Bone marrow (tissue), 2 donors: ENCODE measurements around the gene PRSS38.

ENCODE experiments used
- DNase-seq, 2 donors: peaks; one replicate each; lab custom pipeline; 2025; lab: John Stamatoyannopoulos, UW

The PRSS38 gene

DNA sequence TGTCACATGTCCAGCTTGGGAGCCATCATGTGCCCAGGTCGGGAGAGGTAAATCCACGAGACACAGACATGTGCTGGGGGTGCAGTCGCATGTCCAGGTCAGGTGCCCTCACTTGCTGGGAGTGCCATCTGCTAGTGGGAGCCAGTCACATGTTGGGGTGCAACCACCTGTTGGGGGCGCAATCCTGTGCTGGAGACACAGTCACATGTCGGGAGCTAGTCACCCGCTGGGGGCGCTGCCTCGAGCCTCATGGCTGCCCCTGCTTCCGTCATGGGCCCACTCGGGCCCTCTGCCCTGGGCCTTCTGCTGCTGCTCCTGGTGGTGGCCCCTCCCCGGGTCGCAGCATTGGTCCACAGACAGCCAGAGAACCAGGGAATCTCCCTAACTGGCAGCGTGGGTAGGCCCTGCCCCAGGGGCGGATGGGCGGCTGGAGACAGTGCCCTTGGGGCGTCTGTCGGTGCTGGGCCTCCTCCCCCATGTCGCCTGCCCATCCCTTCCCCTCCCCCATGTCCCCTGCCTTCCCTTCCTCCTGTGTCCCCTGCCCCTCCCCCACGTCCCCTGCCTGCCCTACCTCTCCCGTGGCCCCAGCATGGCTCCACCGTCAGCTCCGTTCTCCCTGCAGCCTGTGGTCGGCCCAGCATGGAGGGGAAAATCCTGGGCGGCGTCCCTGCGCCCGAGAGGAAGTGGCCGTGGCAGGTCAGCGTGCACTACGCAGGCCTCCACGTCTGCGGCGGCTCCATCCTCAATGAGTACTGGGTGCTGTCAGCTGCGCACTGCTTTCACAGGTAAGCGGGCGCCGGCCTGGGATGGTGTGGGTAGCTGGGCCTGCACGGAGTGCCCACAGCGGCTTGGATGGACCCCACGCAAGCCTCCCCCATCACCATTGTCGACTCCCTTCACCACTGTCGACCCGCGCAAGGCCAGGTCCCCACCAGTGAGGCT is at the start of gene PRSS38:
Gene PRSS38, plus strand, starts transcription at position 208 of the 942 bp plus-strand sequence. Its CDS starts 42 bp downstream, at position 250.
- no peak for DNase-seq

DNA sequence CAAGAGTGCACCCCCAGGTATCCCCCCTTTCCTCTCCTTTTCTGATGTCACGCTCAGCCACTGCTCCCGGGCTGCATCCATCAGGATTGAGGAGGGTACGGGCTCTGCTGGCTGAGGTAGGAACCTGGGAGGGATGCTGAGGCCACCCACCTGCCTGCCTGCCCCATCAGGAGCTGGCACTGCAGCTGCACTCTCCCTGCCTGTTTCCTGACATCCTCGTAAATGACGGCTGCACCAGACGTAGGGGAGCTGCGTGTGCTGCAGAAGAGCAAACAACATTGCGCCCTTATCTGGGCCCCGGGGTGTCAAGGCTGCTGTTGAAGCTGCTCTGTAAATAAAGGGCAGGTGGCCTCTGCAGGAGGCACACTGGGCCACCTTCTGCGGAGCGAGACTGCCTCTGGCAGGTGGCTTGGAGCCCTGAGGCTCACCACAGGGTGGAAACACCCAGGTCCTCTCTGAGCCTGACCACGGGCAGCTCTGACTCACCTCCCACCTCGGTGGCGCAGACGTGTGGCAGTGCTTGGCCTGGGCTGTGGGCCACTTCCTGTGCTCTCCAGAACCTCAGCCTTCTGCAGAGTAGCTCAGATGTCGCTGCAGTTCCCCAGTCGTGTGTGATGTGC is 49.4 kb upstream of the PRSS38 start:
- DNase-seq = peak in 1 of 2 donors; percentile 35

DNA sequence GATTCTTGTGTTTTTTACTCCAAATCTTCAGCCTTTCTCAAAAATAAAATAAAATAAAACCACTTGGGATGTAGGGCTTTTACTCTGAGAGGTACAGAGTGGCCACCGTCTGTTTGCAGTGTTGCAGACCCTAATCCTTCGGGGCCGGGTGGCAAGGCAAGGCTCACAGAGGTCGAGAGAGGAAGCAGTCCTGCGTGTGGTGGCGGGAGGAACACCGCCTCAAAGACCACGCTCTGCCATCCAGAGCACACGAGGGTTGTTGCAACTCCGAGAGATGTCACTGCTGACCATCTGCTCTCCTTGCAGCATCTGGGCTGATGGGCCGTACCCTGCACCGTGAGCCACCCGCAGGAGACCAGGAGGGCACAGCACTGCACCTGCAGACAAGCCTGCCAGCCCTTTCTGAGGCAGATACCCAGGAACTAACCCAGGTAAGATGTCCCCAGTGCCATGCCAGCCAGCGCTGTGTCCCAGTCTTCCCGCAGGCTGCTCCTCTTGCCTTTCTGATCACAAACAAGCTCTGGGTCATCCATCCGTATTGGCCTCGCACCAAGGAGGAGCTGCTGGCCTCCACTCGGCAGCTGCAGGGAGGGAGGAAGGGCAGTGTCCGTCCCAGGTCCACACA is 48.7 kb upstream of the PRSS38 start:
- DNase-seq = no peak

DNA sequence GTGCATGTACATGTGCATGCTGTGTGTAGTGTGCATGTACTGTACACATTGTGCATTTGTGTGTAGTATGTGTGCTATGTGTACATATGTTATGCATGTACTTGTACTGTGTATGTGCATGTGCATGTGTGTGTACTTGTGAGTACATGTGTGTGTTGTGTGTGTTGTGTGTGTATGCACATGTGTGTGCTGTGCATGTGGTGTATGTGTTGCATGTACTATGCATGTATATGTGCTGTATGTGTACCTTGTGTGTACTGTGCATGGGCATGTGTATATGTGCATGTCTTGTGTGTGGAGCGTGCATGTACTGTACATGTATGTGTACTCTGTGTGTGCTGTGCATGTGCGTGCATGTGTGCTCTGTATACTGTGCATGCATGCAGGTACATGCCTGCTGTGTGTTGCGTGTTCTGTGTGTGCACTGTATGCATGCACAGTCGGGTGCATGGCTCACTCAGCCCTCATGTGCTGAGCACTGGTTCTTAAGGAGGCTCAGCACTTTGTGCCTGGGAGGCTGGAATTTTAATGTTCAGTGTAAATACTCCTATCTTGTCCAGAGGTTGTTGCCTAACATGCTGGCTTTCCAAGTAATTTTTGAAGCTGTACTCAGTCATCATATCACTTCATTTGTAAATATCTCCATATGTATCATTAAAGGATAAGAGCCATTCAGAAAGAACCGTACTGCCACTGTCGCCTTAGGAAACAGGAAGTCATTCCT is 47.9 kb upstream of the PRSS38 start:
- no peak for DNase-seq

DNA sequence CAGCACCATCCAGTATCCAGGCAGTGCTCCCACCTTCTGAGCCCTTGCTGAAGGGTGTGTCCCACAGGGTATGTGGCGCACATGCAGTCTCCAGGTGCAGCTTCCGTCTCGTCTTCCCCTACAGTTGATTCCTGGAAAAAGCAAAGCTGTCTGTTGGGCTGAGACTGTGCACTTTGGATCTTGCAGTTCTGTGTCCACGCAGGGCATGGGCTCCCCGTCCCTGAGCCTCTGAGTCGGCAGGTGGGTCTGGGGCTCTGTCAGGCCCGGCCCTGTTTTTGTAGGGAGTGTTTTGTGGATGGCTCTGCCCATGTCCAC is 47.4 kb upstream of the PRSS38 start:
- no peak for DNase-seq

DNA sequence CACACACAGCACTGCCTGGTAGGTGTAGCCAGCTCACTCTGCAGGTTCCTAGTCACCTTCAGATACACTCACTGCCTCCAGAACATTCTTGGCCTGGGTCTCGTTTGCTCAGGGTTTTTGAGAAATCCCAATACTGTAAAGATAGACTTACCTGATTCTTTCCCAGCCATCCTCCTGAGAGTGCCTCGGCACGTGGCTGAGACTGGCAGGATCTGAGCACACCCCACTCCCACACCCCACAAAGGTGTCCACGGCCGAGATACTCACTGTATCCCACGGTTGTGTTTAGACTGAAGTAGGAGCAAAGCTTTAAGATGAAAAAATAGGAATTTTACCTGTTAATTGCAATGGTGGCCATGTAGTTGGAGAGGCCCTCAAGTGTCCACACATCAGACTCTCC is 46.8 kb upstream of the PRSS38 start:
- DNase-seq = no peak

DNA sequence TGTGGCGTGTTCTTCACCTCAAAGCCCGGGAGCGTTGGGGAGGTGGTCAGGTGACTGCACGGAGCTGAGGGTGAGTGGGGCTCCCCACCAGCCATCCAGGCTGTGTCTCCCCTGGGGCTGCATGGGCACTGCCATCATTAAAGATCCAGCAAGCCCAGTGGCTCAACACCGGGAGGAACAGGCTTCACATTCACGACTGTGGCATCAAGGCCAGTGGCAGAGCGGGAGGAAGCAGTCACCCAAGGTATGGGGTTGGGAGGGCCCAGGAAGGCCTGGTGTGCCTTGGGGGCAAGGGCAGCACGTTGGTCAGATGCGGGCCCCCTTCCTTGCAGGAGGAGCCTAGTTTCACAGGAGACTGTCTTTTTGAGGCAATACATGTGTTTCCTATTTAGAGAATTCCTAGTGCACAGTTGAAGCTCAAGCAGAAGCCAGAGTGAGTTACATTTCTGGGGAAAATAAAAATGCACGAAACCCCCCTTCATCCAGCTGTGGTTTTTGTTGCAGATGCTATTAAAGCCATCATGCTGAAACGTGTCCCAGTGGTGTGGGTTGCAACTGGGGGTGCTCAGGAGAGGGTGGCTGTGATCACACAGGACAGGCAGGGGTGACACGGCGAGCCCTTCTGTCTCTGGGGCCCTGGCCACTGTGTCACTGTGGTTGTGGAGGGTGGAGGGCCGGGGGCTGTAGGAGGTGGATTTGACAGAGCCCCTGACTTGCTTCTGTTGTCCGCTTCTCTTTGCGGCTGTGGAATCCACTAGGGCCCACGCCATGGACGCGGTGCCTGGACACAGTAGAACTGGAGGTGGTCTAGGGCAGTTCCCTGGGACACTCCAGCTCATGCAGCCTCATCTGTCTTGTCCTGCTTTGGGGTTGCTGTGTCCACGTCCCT is 46.2 kb upstream of the PRSS38 start:
- DNase-seq = no peak

DNA sequence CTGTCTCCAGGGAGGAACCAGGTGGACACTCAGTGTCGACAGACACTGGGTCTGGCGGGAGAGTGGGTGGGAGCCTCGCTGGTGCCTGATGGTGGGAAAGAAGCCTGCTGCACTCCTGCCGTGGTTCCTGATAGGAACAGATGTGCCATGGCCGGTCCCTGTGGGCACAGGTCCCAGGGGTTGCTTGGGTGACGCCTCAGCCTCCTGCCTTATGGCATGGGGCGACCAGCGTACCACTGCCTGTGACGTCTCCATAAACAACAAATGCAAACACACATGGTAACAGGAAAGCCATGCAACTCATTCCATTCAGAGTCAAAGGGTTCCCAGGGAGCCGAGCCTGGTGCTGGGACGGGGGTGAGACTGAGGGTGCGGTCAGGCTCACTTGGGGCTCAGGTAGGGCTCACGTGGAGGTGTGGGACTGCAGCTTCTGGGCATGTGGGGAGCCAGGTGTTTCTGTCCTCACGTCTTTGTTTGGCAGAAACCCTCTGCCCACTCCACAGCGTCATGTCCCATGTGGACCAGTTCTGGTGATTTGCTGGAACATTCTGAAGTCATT is 45.5 kb upstream of the PRSS38 start:
- no peak for DNase-seq

DNA sequence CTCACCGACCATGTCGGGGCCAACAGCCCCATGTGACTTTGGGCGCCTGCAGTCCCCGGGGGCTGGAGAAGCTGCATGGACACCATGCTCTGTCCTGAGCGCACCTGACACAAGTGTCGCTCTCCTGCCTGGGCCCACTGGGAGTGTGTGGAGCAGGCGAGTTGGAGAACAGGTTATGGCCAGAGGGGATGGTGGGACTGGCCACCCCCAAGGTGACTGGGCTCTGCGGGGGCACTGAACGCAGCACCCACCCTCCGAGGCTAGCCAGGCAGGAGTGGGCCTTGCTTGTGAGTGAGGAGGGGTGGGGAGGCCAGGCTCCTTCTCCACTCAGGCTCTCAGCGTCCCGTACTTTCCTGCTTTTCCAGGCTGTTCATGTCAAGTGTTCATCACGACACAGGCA is 44.7 kb upstream of the PRSS38 start:
- no peak for DNase-seq

DNA sequence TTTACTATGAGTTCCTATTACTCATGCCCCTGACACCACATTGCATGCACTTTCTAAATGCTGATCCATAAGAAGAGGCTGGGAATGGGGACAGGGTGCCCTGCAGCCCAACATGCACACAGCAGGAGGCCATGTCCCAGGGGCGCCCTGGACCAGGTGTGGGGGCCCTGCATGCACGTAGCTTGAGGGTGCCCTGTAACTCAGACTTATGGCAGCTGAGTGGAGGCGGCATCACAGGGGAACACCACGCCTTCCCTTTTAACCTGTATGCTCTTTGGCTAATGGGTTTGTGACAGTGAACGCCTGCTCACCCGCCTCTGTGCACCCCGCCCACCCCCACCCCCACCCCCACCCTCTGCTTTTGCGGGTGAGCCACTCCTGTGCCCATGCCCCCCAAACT is 44.1 kb upstream of the PRSS38 start:
- DNase-seq = no peak

DNA sequence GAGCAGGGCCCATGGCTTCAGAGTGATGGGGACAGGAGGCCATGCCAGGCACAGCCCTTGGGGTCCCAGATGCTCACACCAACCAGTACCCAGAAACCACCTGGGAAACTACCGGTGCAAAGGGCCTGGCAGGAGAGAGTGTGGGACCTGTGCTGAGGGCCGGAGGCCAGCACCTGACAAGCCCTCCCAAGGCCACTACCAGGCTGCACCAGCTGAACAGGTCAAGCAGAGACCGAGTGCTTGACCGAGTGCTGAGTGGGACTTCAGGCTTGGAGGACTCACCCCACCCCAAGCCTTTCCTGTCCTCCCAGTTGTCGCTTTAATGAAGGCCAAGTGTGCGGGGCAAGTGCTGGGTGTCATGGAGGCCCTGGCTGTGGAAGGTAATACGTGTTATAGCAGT is 43.7 kb upstream of the PRSS38 start:
- DNase-seq = no peak

DNA sequence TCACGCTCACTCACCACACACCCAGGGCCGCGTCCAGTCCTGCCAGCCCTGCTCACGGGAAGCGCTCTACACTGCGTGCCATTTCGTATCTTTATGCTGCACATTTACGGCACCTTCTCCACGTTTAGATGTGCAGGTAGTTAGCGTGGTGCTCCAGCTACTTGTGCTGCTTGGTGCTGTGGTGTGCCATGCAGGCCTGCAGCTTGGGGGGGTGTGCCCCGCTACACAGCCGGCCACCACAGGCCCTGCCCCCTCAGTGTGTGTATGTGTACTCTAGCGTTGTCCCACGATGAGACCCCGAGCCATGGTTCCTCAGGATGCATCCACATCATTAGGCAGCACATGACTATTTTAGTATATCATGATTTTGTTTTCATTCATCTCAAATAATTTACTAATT is 41.9 kb upstream of the PRSS38 start:
- no peak for DNase-seq

DNA sequence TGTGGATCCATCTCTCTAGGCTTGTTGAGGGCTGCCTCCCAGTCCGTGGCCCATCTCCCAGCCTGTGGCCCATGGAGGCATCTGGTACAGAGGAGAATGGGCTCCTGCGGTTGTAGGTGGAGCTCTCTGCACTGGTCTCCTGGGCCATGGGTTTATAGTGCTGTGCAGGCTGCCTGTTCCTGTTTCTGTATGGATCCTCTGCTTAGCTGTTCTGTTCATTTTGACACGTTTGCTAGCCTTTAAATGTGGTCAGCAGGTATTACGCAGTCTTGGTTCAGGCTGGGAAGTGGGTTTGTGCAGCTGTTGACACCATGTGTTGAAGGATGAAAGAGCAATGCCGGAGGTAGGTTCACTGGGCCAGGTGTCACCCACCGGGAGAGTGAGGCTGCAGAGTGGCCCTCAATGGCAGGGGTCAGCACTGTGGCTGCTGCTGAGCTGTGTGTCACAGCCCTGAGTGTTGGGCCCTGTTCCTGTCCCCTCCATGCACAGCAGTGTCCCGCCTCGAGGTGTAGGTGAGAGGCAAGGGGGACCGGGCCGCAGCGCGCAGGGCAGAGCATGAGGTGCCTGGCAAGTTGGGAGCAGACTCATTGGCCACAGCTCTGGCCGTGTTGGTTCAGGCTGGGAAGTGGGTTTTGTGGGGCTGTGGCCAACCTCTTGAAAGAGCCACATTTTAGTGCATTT is 41.3 kb upstream of the PRSS38 start:
- DNase-seq = no peak

DNA sequence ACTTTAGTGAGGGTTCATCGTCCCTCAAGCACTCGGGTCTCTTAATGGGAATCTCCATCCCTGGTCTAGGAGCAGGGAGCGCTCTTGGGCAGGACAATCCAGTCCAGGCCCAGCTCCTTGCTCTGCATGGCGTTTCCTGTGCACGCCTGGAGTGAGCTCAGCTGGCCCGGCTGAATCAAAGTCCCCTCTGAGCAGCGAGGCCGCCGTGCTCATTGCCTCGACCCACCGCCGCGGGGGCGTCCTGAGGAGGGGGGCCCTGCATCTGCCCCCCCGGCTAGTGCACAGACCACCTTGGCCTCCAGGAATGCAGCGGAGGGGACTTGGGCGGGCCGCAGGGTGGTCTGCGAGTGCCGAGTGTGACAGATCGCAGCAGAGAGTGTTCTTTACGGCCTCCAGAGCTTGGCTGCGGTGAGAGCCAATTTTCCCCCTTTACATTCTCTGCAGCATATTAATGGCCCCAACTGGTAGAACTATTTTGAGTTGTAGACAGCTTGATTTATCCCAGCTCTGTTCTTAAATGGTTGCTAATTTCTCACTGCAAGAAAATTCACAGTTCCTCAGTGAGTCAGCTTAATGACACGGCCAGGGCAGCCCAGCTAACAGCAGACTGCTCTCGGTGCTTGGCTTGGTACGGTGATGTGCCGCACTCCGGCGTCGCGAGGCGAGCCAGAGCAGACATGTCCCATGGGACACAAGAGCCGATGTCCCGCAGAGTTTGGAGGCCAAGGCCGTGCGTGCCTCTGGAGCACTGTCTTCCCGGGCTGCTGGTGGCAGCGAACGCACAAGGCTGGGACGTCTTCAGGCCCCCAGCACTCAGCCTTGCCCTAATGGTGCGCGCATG is 40.4 kb upstream of the PRSS38 start:
- no peak for DNase-seq

DNA sequence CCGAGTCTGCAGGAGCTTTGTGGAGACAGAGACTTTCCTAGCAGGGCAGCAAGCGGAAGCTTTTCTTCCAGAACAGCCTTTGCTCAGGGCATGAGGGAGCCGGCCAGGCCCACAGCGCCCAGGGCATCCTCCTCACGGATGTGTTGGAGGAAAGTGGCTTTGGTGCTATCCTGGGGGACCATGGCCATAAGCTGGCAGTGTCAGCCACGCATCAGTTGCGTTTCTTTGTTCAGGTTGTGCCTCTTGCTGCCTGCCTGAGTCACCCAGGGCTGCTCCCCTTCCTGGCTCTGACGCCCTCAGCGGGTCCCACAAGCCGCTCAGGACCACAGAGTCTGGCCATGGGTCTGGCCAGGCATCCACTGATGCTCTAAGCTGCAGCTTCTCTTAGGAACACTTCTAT is 39.6 kb upstream of the PRSS38 start:
- no peak for DNase-seq

DNA sequence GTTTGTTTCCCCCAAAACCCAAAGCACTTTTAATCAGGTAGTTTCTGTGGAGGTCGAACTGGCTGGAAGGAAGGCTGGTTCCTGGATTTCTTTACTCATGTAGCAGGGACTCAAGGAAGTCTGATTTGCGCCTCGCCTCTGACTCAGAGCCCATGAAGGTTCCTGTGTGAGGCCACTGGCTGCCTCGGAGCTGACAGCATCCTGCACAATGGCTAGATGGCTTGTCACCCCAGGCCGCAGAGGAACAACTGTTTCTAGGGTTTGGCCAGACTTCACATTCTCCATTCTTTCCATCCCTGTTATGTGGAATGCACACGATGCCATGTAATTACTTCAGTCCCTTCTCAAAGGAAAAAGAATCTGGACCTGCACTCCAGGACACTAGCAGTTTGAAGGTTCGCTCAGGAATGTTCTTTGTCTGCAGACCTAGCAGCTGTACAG is 39.1 kb upstream of the PRSS38 start:
- DNase-seq = no peak

DNA sequence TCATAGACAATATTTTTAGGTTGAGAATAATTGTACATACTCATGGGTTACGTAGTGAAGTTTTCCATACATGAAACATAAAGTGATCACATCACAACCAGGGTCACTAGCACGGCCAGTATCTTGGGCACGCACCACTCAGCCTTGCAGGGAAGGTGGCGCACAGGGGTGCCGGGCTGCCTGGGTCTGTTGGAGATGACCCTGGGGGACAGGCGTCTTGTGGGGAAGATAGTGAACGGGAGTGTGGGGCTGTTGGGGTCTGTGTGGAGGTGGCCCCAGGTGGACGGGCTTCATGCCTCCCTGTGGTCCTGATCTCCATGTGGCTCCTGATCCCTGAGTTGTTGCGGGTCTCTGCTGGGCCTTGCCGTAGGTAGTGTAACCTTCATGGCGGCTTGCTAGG is 38.3 kb upstream of the PRSS38 start:
- DNase-seq = no peak

DNA sequence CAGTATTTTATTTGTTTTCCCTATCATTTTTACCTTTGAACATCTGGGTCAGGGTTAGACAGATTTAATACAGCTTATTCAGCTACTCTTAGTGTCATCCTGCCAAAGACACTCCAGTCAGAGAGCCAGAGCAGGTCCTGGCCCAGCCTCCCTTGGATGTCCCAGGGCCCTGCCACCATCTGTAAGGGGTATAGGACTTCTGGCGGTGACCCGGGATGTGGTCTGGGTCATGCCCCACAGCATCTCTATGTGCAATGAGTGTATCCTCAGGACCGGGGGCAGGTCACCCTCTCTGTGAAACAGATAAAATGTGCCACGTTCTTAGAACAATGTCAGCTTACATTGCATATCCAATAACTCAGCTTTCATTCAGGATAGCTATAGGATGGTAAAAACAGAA is 37.8 kb upstream of the PRSS38 start:
- no peak for DNase-seq

DNA sequence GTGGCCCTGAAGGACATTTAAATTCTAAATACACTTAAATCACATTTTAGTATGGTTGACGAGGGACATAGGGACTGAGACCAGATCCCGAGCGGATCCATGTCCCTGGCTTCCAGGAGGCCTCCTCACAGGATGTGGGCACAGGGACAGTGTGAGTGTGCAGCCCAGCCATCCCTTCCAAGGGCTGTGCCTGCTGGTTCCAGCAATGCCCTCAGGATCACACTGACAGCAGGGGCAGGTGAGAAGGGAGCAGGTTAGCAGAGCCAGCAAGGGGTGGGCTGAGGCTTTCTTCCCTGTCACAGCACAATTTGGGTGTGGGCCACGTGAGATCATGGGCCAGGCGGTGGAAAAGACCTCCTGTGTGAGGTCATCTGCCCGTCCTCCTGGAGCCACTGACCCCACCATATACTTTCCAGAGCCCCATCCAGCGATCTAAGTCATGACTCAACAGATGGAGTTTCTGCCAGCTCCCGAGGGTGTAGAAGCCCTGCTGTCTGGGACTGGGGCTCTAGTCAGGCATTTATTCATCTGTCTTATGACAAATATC is 37.0 kb upstream of the PRSS38 start:
- DNase-seq = no peak
